HEK293T (cell line): ENCODE results near the gene IGSF21.

Source experiments
- CTCF ChIA-PET: fragments of 350-600 bp; formaldehyde crosslinking; extraction: SDS; loops from one replicate; lab custom pipeline; 2021; ENCODE audit warnings: antibody characterized with exemption, inconsistent platforms; lab: Yijun Ruan, JAX
- POLR2A ChIA-PET: fragments of 350-600 bp; formaldehyde crosslinking; extraction: SDS; loops from one replicate; lab custom pipeline; 2020; ENCODE audit warnings: antibody characterized with exemption, inconsistent platforms; lab: Yijun Ruan, JAX
- DNase-seq: peaks from one replicate; pipeline ENCODE4 v3.0.0; 2012; ENCODE audit warnings: mixed read lengths; ENCODE audit errors: extremely low spot score
- ARNT ChIP-seq: fragments of 450-650 bp; IDR thresholded peaks from 2 replicates; pipeline ENCODE4 v1.6.1; 2017; ENCODE audit warnings: mild to moderate bottlenecking
- BHLHE40 ChIP-seq: fragments of 450-650 bp; IDR thresholded peaks from 2 replicates; pipeline ENCODE4 v1.6.1; 2016; ENCODE audit warnings: mild to moderate bottlenecking, moderate library complexity, borderline replicate concordance
- CTBP1 ChIP-seq: fragments of 450-650 bp; IDR thresholded peaks from 2 replicates; pipeline ENCODE4 v1.6.1; 2016; ENCODE audit warnings: borderline replicate concordance
- ELF4 ChIP-seq: fragments of 450-650 bp; IDR thresholded peaks from 2 replicates; pipeline ENCODE4 v1.6.1; 2017; ENCODE audit warnings: antibody characterized with exemption
- FOXA1 ChIP-seq: fragments of 450-650 bp; IDR thresholded peaks from 2 replicates; pipeline ENCODE4 v1.6.1; 2016; ENCODE audit warnings: mild to moderate bottlenecking
- FOXK2 ChIP-seq: fragments of 450-650 bp; IDR thresholded peaks from 2 replicates; pipeline ENCODE4 v1.6.1; 2016; ENCODE audit warnings: mild to moderate bottlenecking
- FOXM1 ChIP-seq: fragments of 450-650 bp; IDR thresholded peaks from 2 replicates; pipeline ENCODE4 v1.6.1; 2017; ENCODE audit warnings: mild to moderate bottlenecking, borderline replicate concordance
- HDGF ChIP-seq: fragments of 450-650 bp; IDR thresholded peaks from 2 replicates; pipeline ENCODE4 v1.6.1; 2017; ENCODE audit warnings: antibody characterized with exemption, borderline replicate concordance
- L3MBTL2 ChIP-seq: fragments of 450-650 bp; conservative IDR thresholded peaks from 2 replicates; pipeline ENCODE4 v1.6.1; 2016; ENCODE audit warnings: mild to moderate bottlenecking
- LEF1 ChIP-seq: fragments of 450-650 bp; IDR thresholded peaks from 2 replicates; pipeline ENCODE4 v1.6.1; 2017; ENCODE audit warnings: mild to moderate bottlenecking, borderline replicate concordance
- NFRKB ChIP-seq: fragments of 450-650 bp; IDR thresholded peaks from 2 replicates; pipeline ENCODE4 v1.6.1; 2016; ENCODE audit warnings: mild to moderate bottlenecking, moderate library complexity
- SP1 ChIP-seq: fragments of 450-650 bp; IDR thresholded peaks from 2 replicates; pipeline ENCODE4 v1.6.1; 2017
- SUZ12 ChIP-seq: fragments of 450-650 bp; IDR thresholded peaks from 2 replicates; pipeline ENCODE4 v1.6.1; 2016; ENCODE audit warnings: mild to moderate bottlenecking
- TARDBP ChIP-seq: fragments of 450-650 bp; IDR thresholded peaks from 2 replicates; pipeline ENCODE4 v1.6.1; 2016
- ZNF384 ChIP-seq: fragments of 450-650 bp; IDR thresholded peaks from 2 replicates; pipeline ENCODE4 v1.6.1; 2016
- TF ChIP-seq, protein P1 (sequence below): fragments of 450-650 bp; IDR thresholded peaks from 2 replicates; pipeline ENCODE4 v1.6.1; 2016

The IGSF21 gene

GRCh38 chr1:18094096-18094495 lies 13.5 kb upstream of the IGSF21 start:
- ChIA-PET CTCF (interaction anchor here (0.6 kb wide), 1 partner anchor 432 kb away, joined by 3 read pairs; no protein-coding TSS in a partner anchor), POLR2A (no interaction called here)
- TF ChIP-seq ZNF384 (no peak), CTBP1 (no peak), TARDBP (no peak), BHLHE40 (no peak), LEF1 (no peak), NFRKB (no peak), ARNT (no peak), FOXM1 (no peak), L3MBTL2 (no peak), SUZ12 (no peak), SP1 (no peak), FOXK2 (no peak), ELF4 (no peak), HDGF (no peak), FOXA1 (no peak)
- TF ChIP-seq, protein P1, sequence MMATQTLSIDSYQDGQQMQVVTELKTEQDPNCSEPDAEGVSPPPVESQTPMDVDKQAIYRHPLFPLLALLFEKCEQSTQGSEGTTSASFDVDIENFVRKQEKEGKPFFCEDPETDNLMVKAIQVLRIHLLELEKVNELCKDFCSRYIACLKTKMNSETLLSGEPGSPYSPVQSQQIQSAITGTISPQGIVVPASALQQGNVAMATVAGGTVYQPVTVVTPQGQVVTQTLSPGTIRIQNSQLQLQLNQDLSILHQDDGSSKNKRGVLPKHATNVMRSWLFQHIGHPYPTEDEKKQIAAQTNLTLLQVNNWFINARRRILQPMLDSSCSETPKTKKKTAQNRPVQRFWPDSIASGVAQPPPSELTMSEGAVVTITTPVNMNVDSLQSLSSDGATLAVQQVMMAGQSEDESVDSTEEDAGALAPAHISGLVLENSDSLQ, result no peak
- DNase-seq, result no peak

DNA sequence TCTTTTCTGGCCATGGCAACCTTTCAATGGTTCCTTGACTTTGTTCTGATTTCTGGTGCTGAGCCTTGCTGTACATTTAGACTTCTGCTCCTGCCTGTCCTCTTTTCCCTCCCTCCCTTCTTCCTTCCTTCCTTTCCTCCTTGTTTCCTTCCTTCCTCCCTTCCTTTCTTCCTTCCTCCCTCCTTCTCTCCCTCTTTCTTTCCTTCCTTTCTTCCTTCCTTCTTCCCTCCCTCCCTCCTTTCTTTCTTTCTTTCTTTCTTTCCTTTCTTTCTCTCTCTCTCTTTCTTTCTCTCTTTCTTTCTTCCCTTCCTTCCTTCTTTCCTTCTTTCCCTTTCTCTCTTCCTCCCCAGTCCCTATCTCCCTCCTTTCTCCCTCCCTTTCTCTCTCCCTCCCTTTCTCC lies 10.4 kb upstream of the IGSF21 start:
- ChIA-PET POLR2A (no interaction called here), CTCF (no interaction called here)
- no peak for DNase-seq
- TF ChIP-seq SP1 (no peak), L3MBTL2 (no peak)
- TF ChIP-seq, protein P1, result no peak

DNA sequence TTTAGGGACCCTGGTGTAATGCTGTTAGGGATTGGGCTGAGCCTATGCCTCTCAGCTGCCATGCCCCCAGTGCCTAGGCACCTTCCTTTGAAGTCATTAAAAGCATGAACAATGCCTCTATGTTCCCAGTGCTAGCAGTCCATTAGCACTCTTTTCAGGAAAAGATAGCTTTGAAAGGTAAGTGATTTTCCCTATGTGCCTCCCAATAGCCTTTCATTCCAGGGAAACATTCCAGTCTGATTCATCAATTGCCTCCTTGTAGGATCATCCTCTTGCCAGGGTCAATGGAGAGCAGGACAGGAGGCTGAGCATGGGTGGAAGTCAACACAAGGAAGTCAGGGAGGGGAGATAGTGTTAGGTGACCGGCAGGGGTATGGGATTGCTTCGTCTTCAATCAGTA lies 8.6 kb upstream of the IGSF21 start:
- no peak for TF ChIP-seq ZNF384
- no peak for TF ChIP-seq FOXK2
- TF ChIP-seq HDGF, result no peak
- TF ChIP-seq SUZ12, result no peak
- CTCF ChIA-PET, result interaction anchor here (0.6 to 1.0 kb wide), 2 partner anchors 15 to 177 kb away, joined by 3 read pairs; no protein-coding TSS in a partner anchor
- POLR2A ChIA-PET, result no interaction called here
- DNase-seq, result no peak

DNA sequence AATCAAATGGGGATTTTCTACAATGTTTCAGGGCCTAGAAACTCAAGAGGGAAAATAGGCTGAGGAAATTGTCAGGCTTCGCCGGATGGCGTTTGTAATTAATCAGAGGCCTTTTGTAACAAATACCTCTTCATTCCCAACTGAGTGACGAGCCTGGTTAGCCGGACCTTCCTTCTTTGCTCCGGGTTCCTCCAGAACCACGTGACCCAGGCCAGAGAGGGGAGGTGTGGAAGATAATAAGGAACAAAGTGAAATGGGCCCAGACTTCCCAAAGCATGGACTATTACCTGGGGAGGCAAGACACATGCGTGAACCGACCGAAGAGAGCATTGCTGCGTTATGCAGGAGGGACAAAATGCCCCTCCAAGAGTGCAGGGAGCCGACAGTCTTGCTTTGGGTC lies 7.5 kb upstream of the IGSF21 start:
- CTCF ChIA-PET, result interaction anchor here (0.7 to 1.9 kb wide), 4 partner anchors 8 to 193 kb away, joined by 3 to 11 read pairs (median 5); no protein-coding TSS in a partner anchor
- DNase-seq, result no peak
- POLR2A ChIA-PET, result no interaction called here
- no peak for TF ChIP-seq NFRKB
- TF ChIP-seq, protein P1, result no peak

- CTCF ChIA-PET, result interaction anchor here (0.6 to 1.9 kb wide), 7 partner anchors 9 to 439 kb away, joined by 3 to 11 read pairs (median 3); no protein-coding TSS in a partner anchor
- TF ChIP-seq NFRKB (no peak), TARDBP (no peak), ZNF384 (no peak), ARNT (no peak), SUZ12 (no peak), BHLHE40 (no peak), FOXA1 (no peak), L3MBTL2 (no peak), HDGF (no peak), LEF1 (no peak), FOXK2 (no peak)
- TF ChIP-seq, protein P1, result no peak
- POLR2A ChIA-PET, result no interaction called here
- peak; percentile 74 for DNase-seq
Measured at GRCh38 chr1:18100491-18101063, 7.0 kb upstream of the IGSF21 start.

DNA sequence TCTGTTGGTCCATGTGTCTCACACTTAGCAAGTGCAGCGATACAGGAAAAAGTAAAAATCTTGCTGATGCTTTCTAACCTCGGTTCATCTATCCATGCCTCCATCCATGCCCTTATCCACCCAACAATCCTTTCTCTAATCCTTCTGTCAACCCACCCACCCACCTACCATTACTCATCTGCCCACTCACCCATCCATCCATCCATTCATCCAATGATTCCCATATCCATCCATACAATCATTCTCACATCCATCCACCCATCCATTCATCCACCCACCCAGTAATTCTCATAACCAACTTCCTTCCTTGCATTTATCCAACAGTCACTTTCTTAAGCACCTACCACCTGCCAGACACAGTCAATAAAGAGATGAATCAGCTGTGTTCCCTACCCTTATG lies 6.1 kb upstream of the IGSF21 start:
- CTCF ChIA-PET, result interaction anchor here (0.7 to 1.4 kb wide), 2 partner anchors 178 to 440 kb away, joined by 3 to 11 read pairs; no protein-coding TSS in a partner anchor

More for the DNA sequence above, 6.1 kb upstream of the IGSF21 start:
- TF ChIP-seq, protein P1, result no peak
- TF ChIP-seq ARNT (no peak), TARDBP (no peak), ELF4 (no peak), SUZ12 (no peak)
- no peak for DNase-seq
- POLR2A ChIA-PET, result no interaction called here
